ENCODE data around the gene ZBTB9.
"Not testable (repeated sequence)": the region's sequence is repeated elsewhere in the genome, so short reads cannot be mapped to it uniquely, and the experiment has no call there.

DNA sequence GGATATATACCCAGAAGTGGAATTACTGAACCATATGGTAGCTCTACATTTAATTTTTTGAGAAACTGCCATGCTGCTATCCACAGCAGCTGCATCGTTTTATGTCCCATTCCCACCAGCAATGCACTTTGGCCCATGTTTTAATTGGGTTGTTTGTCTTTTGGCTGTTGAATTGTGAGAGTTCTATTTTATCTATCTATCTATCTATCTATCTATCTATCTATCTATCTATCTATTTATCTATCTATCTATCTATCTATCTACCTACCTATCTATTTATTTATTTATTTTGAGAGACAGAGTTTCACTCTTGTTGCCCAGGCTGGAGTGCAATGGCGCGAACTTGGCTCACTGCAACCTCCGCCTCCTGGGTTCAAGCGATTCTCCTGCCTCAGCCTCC, 28.2 kb downstream of the ZBTB9 start:
- not testable (repeated sequence) for TF ChIP-seq ZNF292 (tag by site-specific recombination; IDR thresholded peaks at IDR 0.05; ENCODE audit: borderline replicate concordance, low read depth); ZNF76 (tag by site-specific recombination; IDR thresholded peaks at IDR 0.05; ENCODE audit: borderline replicate concordance, low read depth); ZNF202 (tag by site-specific recombination; IDR thresholded peaks at IDR 0.05; ENCODE audit: borderline replicate concordance); ZNF121 (tag by site-specific recombination; IDR thresholded peaks at IDR 0.05)
- TF ChIP-seq, protein P1, sequence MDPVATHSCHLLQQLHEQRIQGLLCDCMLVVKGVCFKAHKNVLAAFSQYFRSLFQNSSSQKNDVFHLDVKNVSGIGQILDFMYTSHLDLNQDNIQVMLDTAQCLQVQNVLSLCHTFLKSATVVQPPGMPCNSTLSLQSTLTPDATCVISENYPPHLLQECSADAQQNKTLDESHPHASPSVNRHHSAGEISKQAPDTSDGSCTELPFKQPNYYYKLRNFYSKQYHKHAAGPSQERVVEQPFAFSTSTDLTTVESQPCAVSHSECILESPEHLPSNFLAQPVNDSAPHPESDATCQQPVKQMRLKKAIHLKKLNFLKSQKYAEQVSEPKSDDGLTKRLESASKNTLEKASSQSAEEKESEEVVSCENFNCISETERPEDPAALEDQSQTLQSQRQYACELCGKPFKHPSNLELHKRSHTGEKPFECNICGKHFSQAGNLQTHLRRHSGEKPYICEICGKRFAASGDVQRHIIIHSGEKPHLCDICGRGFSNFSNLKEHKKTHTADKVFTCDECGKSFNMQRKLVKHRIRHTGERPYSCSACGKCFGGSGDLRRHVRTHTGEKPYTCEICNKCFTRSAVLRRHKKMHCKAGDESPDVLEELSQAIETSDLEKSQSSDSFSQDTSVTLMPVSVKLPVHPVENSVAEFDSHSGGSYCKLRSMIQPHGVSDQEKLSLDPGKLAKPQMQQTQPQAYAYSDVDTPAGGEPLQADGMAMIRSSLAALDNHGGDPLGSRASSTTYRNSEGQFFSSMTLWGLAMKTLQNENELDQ (tag by site-specific recombination; IDR thresholded peaks at IDR 0.05; ENCODE audit: low read depth): not testable (repeated sequence)
- TF ChIP-seq, protein P2, sequence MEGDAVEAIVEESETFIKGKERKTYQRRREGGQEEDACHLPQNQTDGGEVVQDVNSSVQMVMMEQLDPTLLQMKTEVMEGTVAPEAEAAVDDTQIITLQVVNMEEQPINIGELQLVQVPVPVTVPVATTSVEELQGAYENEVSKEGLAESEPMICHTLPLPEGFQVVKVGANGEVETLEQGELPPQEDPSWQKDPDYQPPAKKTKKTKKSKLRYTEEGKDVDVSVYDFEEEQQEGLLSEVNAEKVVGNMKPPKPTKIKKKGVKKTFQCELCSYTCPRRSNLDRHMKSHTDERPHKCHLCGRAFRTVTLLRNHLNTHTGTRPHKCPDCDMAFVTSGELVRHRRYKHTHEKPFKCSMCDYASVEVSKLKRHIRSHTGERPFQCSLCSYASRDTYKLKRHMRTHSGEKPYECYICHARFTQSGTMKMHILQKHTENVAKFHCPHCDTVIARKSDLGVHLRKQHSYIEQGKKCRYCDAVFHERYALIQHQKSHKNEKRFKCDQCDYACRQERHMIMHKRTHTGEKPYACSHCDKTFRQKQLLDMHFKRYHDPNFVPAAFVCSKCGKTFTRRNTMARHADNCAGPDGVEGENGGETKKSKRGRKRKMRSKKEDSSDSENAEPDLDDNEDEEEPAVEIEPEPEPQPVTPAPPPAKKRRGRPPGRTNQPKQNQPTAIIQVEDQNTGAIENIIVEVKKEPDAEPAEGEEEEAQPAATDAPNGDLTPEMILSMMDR (tag by site-specific recombination; IDR thresholded peaks at IDR 0.05): not testable (repeated sequence)
